Measurements from ENCODE around the gene IGF2BP3.

The IGF2BP3 gene

GRCh38 chr7:23471106-23471859 is 992 bp upstream of the IGF2BP3 start:
- peak; percentile 97 for DNase-seq

DNA sequence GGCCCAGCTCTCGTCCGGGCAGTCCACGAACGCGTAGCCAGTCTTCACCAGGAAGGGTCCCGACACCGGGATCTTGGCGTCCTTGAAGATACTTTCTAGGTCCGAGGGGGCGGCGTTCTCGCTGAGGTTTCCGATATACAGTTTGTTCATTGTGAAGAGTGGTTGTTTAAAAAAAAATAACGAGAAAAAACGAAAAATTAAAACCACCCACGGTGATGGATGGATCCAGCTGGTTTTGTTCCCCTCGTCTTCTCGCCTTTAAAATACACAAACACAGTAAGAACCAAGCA is 385 bp downstream of the IGF2BP3 start:
- no peak for DNase-seq

- DNase-seq = peak; percentile 45
Observed at GRCh38 chr7:23469150-23469960, 936 bp downstream of the IGF2BP3 start.

- DNase-seq = no peak
Observed at GRCh38 chr7:23468526-23469149, 1.7 kb downstream of the IGF2BP3 start.

- peak; percentile 9 for DNase-seq
Observed at GRCh38 chr7:23467806-23468525, 2.3 kb downstream of the IGF2BP3 start.

DNA sequence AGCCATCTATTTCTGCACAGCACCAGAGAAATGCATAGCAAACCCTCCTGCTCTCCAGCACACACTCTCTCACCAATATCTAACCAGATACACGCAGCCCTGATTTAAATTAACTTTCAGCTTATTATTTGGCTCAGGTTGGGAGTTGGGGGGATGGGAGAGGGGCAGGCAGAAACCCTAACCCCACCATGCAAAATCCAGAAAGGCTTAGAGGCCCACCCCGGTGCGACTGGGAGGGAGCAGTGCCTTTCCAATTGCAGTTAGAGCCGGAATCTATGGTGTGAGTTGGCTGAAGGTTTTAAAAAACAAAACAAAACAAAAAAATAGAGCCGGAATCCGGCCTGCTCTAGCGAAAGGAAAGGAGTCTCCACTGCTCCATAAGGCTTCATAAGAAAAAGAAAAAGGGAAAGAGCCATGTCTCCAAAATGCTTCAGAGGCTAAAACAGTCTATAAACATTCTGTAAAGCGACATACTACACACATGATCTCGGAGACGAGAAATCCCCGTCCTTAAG is 2.9 kb downstream of the IGF2BP3 start:
- no peak for DNase-seq

DNA sequence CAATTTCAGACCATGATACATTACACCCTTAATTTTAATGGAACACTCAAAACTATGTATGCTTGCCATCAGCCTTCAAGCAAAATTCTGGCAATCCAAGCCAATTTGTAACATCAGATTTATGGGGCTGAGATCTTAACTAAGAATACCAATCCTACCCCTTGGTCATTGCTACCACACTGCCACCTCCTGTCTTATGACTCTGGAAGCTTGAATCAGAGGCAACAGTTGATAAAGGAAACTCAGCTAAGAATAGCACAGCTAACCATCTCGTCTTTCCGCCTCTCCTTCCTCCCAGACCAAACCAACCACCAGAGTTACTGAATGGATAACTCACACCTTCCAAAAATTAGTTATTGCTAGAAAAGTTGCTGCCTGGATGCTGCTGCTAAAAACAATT is 7.4 kb downstream of the IGF2BP3 start:
- no peak for DNase-seq

- no peak for DNase-seq
Observed at GRCh38 chr7:23458044-23458443, 12.2 kb downstream of the IGF2BP3 start.

DNA sequence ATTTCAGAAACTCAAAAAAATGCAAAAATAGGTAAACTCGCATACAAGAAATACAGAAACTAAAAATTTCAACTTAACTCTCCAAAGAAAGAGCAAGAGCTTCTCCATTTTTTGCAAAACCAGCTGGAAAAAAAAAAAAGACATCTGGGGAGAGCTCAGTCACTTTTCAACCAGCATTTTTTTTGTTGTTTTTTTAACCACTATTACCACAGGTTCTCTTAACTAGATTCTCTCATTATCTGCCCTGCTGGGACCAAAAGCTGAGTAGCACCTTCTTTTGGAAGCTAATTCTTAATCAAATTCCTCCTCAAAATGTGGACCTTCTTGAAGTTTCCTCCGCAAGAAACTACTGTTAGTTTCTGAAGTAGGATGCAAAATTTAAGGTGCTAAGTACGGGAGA is 14.2 kb downstream of the IGF2BP3 start:
- DNase-seq = no peak

DNA sequence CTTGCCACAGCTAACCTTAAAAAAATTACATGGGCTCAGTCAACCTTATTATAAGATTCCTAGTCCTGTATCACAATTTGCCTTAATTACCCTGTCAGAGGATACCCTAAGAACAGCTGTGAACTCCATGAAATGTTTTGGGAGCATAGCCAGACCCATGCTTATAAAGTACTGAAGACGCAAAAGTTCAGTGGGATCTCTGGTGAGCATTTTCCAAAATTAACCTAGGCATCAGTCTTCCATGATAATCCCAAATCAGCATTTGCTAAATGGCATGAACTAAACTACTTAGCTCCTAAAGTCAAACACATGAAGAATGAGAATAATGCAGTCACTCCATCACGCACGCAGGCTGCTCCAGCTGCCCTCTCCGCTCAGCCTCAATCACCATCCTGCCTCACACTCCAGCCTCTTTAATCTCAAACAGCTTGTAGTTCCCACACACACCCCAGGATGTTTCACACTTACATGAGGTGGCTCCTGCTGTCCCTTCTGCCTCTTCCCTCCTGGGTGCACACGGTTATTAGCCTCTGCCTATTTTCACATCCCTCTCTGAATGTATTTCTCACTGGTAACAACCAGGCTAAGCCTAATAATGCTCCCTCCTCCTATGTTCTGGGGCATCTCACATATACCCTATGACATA is 15.3 kb downstream of the IGF2BP3 start:
- DNase-seq = no peak

GRCh38 chr7:23450518-23450917 is 19.8 kb downstream of the IGF2BP3 start:
- DNase-seq = no peak

GRCh38 chr7:23449941-23450340 is 20.4 kb downstream of the IGF2BP3 start:
- no peak for DNase-seq

- DNase-seq = no peak
Observed at GRCh38 chr7:23445326-23445725, 25.0 kb downstream of the IGF2BP3 start.

DNA sequence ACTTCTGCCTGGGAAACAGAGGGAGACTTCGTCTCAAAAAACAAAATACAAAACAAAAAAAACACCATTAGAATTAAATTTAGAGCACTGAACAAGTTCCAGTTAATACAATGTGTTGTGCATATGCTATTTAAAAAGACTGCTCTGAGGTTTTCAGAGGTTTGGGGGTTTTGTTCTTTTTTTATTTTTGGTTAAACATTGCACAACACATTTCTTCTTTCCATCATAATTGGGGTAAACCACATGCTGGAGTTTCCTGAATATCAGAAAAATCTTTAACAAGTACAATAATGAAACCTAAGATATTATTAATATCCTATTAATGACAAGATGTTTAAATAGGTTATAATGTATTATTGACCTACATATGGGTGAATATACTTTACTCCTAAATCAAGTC is 26.3 kb downstream of the IGF2BP3 start:
- no peak for DNase-seq

DNA sequence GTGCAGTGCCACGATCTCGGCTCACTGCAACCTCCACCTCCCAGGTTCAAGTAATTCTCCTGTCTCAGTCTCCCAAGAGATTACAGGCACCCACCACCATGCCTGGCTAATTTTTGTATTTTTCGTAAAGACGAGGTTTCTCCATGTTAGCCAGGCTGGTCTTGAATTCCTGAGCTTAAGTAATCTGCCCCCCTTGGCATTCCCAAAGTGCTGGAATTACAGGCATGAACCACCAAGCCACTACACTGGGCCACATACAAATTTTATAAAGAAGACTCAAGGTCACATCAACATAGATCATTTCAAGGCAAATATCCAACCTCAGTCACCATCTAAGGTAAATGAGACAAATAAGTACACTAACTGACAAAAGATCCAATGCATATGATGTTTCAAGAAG is 32.1 kb downstream of the IGF2BP3 start:
- DNase-seq = no peak

- DNase-seq = no peak
Observed at GRCh38 chr7:23434147-23434917, 36.0 kb downstream of the IGF2BP3 start.

DNA sequence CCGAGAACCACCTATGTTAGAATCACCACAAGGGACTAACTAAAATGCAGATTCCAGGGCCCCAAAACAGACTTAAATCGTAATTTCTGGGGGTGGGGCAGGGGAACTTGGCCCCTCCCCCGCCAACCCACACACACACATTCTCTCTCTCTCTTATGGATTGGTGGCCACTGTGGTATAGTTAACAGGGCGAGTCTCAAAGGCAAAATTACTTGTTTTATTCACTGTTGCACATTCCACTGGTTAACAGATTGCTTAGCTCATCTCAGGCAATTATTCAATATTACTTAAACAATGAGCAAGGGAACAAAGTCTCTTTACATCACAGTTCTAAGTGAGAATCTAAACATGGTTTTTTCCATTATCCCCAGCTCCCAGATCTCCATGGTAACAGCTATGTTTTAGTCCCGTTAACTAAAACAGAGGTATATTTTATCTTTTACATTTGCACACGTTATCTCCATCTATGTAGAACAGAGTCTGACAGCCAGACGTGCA is 38.5 kb downstream of the IGF2BP3 start:
- no peak for DNase-seq

DNA sequence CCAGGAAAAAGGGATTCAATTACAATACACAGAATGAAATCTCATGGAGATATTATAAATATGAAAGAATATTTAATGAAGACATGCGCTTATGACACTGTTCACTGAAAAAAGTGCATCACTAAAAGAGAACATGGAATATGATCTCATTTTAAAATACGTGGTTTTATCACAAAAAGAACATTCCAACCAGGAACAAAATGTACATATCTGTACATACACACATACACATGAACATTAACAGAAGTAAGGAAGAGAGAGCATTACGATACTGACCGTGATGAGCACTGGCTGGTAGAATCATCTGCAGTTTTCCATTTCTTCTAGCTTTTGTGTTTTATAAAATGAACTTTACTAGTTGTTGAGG is 39.4 kb downstream of the IGF2BP3 start:
- no peak for DNase-seq

- no peak for DNase-seq
Observed at GRCh38 chr7:23426876-23427275, 43.4 kb downstream of the IGF2BP3 start.

DNA sequence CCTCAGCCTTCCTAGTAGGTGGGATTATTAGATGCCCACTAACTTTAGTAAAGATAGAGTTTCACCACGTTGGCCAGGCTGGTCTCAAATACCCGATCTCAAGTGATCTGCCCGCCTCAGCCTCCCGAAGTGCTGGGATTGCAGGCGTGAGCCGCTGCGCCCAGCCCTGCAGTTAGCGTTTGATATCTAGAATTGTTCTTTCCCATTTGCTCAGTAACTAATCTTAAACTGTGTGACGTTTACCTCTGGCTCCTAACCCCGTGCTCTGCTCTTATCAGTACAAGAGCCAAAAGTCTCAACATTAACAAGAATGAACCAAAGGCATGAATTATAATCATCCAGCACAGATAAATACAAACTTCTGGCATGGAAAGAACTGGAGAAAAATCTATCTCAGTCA is 47.4 kb downstream of the IGF2BP3 start:
- DNase-seq = no peak

DNA sequence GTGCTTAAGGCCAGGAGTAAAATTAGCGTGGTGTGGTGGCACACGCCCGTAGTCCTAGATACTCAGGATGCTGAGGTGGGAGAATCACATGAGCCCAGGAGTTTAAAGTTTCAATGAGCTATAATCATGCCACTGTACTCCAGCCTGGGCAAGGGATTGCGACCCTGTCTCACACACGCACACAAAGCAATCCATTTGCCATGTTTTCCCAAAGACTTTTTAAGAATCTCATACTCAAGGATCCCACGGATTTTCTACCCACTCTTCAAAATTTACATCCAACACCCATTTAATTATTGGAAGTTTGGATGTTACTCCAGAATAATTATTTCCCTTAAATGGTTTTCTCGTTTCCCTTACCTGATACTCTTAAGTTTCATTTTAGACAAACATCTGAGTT is 47.9 kb downstream of the IGF2BP3 start:
- DNase-seq = no peak

GRCh38 chr7:23419845-23420244 is 50.4 kb downstream of the IGF2BP3 start:
- DNase-seq = no peak

All from NCI-H345 (cell line).